Measurements from ENCODE around the gene DOCK7.
"Not testable (repeated sequence)": the region's sequence is repeated elsewhere in the genome, so short reads cannot be mapped to it uniquely, and the experiment has no call there.

Gene DOCK7

DNA sequence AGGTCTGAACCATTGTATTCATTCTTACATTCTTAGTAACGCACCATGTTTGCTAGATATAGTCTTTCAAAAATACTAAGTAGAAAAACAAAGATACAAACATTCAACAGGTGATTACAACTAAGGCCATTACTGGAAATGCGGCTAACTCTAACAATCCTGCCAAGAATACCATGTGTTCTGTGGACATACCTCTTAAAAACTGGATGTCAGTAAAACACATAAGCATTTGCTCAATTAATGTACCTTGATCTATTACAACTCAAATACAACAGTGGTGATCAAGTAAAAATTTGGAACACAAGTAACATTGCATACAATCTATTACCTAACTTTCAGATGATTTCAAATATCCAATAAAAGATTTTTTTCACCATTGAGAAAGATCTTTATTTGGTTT is 75.4 kb downstream of the DOCK7 start:
- no peak for DNase-seq (ENCODE audit: low read depth)

DNA sequence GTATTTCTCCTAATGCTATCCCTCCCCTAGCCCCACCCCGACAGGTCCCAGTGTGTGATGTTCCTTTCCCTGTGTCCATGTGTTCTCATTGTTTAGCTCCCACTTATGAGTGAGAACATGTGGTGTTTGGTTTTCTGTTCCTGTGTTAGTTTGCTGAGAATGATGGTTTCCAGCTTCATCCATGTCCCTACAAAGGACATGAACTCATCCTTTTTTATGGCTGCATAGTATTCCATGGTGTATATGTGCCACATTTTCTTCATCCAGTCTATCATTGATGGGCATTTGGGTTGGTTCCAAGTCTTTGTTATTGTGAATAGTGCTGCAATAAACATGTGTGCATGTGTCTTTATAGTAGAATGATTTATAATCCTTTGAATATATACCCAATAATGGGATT is 77.6 kb downstream of the DOCK7 start:
- not testable (repeated sequence) for DNase-seq (ENCODE audit: low read depth)

DNA sequence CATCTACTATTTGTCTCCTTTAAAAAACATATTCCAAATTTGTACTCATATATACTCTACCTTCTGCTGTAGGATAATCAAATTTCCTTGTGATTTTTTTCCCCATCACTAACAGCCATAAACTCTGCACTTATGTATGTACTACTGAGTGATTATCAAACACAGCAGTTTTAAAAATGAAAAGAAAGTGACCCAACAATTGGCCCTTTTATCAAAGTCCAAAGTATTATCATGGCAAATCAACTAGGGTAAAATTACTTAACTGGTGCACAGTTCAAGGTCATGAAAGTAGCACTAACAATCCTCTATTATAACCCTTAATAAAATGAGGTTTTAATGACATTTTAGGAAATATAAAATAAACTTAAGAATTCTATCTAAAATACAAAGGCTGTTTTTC is 79.3 kb downstream of the DOCK7 start:
- DNase-seq (ENCODE audit: low read depth): no peak

DNA sequence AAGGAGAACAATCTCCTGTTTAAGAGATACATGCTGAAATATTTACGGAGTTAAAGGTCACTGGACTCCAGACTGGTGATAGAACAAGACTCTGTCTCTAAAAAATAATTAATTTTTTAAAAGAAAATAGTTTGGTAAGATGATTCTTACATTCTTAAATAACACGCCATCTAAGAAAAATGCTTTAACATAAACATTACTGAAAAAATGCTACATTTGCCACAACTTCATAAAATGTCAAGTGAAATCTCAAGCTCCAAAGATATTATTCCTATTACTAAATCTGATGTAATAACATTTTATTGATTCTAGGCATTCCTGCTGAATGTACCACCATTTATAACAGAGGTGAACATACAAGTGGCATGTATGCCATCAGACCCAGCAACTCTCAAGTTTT is 86.7 kb downstream of the DOCK7 start:
- DNase-seq (ENCODE audit: low read depth): no peak

DNA sequence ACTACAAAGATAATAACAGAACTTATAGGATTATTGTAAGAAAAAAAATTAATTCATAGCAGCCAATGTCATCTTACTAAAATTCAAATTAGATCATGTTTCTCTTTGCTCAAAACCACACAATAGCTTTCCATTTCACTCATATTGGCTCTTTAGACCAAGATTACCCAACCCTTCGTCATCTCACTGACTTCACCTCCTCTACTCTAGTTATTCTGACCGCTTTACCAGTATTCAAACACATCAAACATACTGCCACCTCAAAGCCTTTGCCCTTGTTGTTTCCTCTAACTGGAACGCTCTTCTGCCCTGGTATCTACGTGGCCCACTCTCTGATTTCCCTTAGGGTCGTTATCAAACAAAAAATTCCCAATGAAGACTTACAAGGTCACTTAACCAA is 89.1 kb downstream of the DOCK7 start:
- no peak for DNase-seq (ENCODE audit: low read depth)

DNA sequence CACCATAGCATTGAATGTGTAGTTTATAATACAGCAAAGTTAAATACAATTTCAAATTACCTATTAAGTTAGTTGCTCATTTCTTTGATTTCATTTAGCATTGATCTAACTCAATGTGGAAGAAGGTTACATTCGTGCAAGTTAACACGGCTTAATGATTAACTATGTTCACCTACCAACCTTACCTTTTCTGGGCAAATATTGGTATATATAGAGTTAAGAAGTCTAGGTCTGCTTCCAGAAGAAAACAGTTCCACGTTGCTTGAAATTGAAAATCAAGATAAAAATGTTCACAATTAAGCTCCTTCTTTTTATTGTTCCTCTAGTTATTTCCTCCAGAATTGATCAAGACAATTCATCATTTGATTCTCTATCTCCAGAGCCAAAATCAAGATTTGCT is 90.9 kb downstream of the DOCK7 start, which contains the start of gene ANGPTL3:
Gene ANGPTL3 (plus strand): TSS at position 240 of the 400 bp plus-strand sequence. CDS start 47 bp downstream, at position 287.
- DNase-seq (ENCODE audit: low read depth): no peak

DNA sequence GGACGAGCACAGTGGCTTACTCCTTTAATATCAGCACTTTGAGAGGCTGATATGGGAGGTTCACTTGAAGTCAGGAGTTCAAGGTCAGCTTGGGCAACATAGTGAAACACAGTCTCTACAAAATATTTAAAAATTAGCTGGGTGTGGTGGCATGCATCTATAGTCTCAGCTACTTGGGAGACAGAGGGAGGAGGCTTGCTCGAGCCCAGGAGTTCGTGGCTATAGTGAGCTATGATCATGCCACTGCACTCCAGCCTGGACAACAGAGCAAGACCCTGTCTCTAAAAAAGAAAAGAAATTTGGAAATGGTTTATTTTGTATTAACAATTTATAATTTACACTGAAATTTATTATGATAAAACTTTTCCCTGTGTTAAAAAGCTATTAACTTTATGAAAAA is 92.5 kb downstream of the DOCK7 start:
- DNase-seq (ENCODE audit: low read depth): no peak

DNA sequence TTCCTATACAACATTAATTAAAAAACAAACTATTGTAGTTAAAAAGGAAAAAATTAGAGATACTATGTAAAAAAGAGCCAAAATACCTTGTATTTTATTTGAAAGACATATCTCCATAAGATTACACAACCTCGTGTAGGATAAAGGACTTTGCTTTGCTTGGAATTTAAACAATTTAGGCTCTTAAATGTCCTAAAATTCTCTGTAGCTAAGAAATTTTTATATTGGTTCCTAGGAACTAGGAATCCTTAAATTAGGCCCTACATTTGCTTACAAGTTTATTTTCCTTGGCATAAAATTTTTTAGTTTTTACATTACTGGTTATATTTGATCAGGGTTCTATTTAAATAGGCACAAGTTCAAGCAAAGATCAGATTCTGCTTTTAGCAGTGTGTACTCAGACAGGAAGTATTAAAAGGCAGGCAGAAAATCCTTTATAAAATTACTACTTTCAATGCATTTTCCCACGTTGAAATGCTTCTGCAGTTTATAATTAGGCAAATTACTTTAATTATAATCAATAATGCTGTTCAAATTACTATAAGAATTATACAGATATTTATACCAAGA is 94.3 kb downstream of the DOCK7 start:
- no peak for DNase-seq (ENCODE audit: low read depth)

DNA sequence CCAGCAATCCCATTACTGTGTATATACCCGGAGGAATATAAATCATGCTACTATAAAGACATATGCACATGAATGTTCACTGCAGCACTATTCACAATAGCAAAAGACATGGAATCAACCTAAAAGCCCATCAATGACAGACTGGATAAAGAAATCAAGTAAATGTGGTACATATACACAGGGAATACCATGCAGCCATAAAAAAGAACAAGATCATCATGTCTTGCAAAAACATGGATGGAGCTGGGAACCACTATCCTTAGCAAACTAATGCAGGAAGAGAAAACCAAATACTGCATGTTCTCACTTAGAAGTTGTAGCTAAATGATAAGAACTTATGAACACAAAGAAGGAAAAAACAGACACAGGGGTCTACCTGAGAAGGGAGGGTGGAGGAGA is 97.2 kb downstream of the DOCK7 start:
- DNase-seq (ENCODE audit: low read depth): no peak

DNA sequence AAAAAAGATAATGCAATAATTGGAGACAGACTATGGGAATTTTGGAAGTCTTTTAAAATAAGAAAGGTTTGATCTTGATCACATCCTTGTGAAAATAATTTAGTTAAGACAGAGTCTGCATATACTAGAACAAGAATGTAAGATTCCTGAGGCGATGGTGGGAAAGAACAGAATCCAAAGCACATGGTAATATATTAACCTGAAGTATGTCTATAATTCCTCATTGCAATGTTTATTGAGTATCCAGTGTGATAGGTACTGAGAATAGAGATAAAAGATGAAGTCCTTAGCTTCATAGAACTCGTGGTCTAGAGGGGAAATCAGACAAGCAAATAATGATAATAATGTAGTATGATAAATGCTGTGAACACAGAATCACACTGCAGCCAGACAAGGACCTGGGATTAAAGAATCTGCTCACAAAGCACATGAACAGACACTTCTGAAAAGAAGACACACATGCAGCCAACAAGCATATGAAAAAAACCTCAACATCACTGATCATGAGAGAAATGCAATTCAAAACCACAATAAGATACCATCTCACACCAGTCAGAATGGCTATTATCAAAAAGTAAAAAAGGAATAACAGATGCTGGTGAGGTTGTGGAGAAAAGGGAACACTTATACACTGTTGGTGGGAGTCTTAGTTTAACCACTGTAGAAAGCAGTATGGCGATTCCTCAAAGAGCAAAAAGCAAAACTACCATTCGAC is 97.8 kb downstream of the DOCK7 start:
- DNase-seq (ENCODE audit: low read depth): no peak

DNA sequence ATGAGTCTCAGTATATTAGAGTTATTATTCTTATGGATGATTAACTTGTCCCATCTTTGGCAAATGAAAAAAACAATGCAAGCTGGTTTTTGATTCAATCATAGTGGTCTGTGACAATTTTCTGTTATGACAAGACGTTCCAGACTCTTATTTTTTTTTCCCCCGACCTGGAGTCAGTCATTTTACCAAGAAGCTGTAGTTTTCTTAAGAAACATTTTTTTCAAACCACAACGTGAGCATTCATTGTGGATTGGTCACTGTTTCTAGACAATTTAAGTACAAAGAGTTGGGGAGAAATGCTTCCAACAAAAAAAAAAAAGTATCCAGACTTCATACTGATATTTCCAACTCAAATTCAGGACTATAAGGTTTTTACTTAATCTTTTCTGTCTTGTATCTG is 98.9 kb downstream of the DOCK7 start:
- no peak for DNase-seq (ENCODE audit: low read depth)

DNA sequence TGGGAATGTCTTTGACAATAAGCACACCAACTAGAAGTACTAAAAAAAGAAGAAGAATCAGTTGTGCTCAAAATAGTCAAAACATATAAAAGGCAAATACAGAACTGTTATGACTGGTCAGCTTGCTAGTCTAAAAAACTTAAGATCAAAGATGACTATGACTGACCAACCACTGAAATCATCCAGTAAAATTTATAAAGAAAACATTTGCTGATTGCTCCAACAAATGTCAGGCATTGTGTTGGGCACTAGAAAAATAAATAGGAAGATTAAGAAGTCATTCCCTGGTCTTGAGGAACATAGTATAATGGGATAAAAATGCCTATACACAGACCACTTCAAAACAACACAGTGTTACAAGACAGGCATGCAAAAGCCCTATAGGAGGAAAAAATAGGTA is 100.2 kb downstream of the DOCK7 start:
- no peak for DNase-seq (ENCODE audit: low read depth)

DNA sequence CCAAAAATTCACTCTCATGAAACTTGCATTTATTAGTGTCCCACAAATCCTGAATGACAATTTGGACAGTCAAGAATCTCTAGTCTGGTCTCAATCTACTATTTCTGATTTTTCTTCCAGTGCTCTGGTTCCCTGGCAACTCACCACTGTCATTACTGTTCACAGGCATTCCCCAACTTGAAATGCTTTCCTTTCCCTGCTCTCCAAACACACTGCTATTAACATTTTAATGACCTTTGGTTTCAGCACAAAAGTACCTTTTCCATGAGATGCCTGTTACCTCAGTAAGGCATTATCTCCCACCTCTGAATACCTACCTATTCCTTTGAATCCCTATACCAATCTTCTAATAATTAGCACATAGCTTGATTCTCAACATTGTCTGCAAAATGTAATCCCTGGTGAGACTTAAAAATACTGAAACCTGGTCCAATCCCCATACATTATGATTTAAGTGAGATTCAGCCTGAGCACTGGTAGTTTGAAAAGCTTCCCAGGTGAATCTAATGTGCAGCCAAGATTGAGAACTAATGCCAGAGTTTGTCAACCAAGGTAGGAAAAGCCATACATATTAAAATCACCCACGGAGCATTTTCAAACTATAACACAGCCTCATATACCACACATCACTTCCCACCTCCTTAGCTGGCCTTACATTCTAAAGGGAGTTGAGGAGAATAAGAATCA is 102.6 kb downstream of the DOCK7 start:
- DNase-seq (ENCODE audit: low read depth): no peak

DNA sequence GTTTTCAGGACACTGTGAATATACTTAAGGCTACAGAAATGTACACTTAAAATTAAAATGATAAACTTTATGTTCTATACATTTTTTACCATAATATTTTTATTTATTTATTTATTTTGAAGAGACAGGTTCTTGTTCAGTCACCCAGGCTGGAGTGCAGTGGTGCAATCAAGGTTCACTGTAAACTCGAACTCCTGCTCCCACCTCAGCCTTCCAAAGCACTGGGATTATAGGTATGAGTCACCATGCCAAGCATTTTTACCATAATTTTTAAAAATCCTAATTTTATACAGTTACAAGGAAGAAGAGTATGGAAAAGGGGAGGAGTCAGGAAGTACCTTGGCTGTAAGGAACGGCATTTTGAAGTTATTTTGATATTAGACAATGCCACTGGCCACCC is 114.5 kb downstream of the DOCK7 start:
- DNase-seq (ENCODE audit: low read depth): no peak

DNA sequence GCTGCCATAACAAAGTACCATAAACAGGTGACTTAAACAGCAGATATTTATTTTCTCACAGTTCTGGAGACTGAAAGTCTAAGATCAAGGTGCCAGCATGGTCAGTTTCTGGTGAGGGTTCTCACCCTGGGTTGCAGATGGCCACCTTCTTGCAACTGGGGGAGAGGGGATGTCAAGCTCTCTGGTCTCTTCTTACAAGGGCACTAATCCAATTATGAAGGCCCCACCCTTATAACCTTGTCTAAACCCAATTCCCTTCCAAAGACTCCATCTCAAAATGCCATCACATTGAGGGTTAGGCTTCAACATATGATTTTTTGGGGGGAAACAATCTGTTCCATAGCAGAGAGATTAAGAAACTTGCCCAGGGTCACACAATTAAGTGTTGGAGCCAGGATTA is 115.7 kb downstream of the DOCK7 start:
- DNase-seq (ENCODE audit: low read depth): no peak

DNA sequence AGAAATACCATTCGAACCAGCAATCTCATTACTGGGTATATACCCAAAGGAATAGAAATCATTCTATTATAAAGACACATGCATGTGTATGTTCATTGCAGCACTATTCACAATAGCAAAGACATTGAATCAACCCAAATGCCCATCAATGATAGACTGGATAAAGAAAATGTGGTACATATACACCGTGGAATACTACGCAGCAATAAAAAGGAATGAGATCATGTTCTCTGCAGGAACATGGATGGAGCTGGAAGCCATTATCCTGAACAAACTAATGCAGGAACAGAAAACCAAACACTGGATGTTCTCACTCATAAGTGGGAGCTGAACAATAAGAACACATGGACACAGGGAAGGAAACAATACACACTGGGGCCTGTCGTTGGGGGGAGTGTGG is 116.7 kb downstream of the DOCK7 start:
- DNase-seq (ENCODE audit: low read depth): not testable (repeated sequence)

DNA sequence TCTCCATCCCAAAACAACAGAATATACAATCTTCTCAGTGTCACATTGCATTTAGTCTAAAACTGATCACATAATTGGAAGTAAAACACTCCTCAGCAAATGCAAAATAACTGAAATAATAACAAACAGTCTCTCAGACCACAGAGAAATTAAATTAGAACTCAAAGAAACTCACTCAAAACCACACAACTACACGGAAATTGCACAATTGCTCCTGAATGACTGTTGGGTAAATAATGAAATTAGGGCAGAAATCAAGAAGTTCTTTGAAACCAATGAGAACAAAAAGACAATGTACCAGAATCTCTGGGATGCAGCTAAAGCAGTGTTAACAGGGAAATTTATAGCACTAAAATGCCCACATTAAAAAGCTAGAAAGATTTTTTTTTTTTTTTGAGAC is 120.3 kb downstream of the DOCK7 start:
- DNase-seq (ENCODE audit: low read depth): not testable (repeated sequence)

DNA sequence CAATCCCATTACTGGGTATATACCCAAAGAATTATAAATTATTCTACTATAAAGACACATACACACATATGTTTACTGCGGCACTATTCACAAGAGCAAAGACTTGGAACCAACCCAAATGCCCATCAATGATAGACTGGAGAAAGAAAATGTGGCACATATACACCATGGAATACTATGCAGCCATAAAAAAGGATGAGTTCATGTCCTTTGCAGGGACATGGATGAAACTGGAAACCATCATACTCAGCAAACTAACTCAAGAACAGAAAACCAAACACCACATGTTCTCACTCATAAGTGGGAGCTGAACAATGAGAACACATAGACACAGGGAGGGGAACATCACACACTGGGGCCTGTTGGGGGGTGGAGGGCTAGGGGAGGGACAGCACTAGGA is 121.0 kb downstream of the DOCK7 start:
- not testable (repeated sequence) for DNase-seq (ENCODE audit: low read depth)

DNA sequence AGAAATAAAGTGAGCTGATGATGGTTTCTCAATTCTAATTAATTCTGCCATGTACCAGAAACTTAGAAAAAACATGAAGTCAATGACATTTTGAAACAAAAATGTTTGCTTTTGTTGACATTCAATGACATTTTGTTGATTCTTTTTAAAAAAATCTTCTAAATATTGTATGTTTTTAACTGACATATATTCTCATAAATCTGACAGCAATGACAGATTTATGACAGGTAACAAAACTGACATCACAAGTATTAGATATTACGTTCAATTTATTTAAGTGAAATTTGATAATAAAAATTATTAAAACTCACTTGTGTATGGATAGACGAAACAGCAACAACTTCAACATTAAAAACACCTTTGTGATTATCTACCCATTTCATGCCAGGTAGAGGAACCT is 126.9 kb downstream of the DOCK7 start:
- DNase-seq (ENCODE audit: low read depth): no peak

DNA sequence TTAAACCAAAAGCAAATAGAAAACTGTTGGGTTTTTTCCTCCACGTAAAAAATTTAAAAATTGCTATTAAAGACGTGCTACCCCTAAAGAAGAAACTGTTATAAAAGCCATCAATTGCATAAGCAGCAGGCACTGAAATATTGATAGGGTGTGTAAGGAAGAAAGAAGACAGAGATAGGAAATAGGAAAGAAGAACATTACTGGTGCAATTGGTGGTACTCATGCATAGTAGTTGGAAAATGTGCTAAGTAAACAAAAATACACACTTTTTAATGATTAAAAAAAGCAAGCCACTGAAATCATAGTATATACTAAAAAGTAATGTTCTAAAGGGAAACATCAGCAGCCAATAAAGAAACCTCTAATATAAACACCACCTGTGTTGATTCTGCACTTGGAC is 143.6 kb downstream of the DOCK7 start:
- no peak for DNase-seq (ENCODE audit: low read depth)

DNA sequence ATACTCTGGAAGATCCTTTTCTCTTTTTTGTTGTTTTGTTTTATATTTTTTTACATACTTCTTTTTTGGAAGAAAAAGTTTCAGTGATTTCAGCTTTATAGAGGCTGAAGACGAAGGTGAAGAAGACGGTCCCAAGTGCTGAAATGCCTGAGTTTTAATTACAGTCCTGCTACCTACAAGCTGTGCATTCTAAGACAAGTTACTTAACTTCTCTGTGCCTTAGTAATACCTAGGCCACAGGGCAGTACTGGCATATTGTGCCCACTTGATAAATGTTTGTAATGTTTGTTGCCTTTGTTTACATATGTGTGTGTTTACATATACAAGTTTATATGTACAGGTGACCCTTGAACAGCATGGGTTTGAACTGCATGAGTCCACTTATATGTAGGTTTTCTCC is 147.1 kb downstream of the DOCK7 start:
- DNase-seq (ENCODE audit: low read depth): no peak

DNA sequence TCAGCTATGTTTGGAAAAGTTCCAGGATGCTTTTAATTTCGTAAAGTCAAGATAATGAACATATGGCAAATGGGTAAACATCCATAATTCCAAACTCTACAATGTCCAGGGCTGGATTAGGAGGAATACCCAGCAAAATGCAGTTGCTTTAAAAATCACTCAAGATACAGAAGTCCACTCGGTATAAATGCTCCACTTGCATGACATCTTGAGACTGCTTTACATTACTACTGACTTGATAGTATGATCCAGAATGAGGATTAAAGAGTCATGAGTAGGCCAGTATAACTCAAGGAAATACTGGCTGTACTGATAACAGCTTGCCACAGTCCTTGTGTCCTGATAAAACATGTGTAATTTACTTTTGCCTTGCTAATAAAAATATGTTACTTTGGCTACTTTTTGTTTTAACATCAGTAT is 149.1 kb downstream of the DOCK7 start:
- no peak for DNase-seq (ENCODE audit: low read depth)

DNA sequence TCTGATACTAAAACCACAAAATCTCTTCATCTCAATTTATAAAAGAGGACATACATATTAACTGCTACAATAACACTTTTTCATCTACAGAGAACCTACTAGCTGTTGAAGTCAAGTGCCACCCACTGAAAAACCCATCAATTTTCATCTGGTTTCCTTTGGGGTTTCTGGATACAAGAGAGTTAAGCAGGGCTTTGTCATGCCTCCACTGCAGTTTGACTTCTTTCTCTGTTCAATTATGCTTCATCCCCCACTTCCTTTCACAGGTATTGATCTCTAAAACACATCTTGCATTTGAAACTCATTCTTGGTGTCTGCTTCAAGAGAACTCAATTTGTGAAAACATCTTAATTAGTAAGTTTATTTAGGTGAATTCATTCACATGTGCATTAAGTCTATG is 151.3 kb downstream of the DOCK7 start:
- no peak for DNase-seq (ENCODE audit: low read depth)
